Fibroblast of the aortic adventitia (primary cell): ENCODE measurements around the gene EML6. TPM values are rescaled to one million over a fixed set of nuclear protein-coding genes. Genes with fewer than 3 reads are reported as not detected.

Experiments used
- DNase-seq: peaks from one replicate; pipeline ENCODE4 v3.0.0-alpha.2; 2010; ENCODE audit warnings: low read depth
- H3K4me3 ChIP-seq: 2 replicates; pipeline ENCODE4 v1.5.1; 2011; ENCODE audit warnings: low read depth, mild to moderate bottlenecking, control low read depth, low read length, moderate library complexity
- CTCF ChIP-seq: IDR thresholded peaks from 2 replicates; pipeline ENCODE4 v1.5.1; 2011; ENCODE audit warnings: mild to moderate bottlenecking, low read length, control low read depth, inconsistent platforms; ENCODE audit not compliant: insufficient read depth
- total RNA-seq: library from RNA; depleted of rRNA; stranded (reverse); fragments of >200 nt; gene quantifications from 2 replicates; pipeline ENCODE4 v1.2.3, GENCODE V29; 2012; ENCODE audit warnings: low replicate concordance

Gene EML6
- total RNA-seq, 1 donor = 2.8 TPM

DNA sequence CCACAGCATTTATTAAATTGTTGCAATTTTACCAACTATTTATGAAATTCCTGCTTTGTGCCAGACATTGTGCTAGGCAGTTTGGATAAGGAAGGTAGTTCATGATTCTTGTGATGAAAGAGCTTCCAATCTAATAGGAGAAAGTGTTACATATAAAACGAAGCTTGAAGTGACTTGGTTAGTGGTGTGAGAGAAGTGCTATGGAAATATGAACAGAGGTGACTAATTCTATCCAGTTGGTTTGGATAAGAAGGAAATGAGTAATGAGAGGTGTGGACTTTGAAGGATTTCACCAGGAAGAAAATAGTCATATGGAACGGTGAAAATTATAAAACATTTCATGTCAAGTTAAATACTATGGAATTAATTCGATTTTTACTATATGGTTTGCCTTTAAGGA lies 48.6 kb downstream of the EML6 start:
- peak; percentile 74 for DNase-seq
- TF ChIP-seq CTCF = no peak
- no peak overlapping the region for H3K4me3 ChIP-seq

GRCh38 chr2:54772531-54772930 lies 49.1 kb downstream of the EML6 start:
- DNase-seq = no peak
- H3K4me3 ChIP-seq = no peak overlapping the region
- TF ChIP-seq CTCF = no peak

- H3K4me3 ChIP-seq = no peak overlapping the region
- DNase-seq = no peak
- no peak for TF ChIP-seq CTCF
These were observed 49.8 kb downstream of the EML6 start for GRCh38 chr2:54773233-54773632.

DNA sequence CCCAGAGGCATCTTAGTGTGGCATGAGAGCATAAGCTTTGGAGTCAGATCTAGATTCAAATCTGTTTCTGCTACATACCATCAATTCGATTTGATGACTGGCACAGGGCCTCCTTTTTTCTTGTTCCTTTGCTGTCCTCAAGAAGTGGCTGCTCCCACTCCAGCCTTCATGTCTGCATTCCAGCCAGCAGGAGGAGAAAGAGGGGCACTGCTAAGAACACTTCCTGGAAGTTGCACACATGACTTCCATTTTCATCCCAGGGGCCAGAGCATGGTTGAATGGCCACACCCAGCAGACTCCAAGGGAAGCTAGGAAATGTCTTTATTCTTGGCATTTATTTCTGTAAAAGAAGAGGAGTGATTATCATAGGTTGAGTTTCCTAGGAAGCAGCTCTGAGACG lies 50.4 kb downstream of the EML6 start:
- no peak for DNase-seq
- no peak overlapping the region for H3K4me3 ChIP-seq
- TF ChIP-seq CTCF = no peak

DNA sequence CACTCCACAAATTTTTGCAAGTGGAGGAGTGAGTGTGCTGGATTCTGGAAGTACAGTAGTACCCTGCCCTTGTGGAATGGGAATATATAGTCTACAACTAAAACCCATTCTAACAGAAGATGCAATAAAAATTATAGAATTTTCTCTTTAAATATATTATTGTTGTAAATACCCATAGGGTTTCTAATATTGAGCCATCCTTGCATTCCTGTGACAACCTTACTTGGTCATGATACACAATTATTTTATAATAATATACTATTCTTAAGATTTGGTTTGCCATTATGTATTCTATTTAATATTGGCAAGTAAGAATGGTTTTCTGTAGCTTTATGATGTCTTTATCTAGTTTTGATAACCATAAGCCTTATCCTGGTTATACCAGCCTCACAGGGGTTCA lies 52.2 kb downstream of the EML6 start:
- TF ChIP-seq CTCF = no peak
- no peak for DNase-seq
- H3K4me3 ChIP-seq = no peak overlapping the region

DNA sequence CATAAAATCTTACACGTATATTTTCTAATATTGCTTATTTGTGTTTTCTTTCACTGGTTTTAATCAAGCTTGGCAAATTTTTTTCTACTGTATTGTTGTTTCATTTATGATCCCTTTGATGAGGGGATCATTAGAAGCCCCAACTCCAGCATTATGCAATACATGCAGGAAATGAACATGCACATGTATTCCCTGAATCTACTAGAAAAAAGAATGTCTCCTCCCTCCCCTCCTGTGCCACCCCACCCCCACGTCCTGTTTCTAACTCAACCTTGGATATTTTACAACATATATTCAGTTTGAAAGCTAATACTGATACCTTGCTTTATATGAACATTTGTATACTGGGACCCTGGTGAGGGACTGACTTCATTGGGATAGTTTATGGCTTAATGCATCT lies 53.0 kb downstream of the EML6 start:
- TF ChIP-seq CTCF = no peak
- no peak overlapping the region for H3K4me3 ChIP-seq
- no peak for DNase-seq

DNA sequence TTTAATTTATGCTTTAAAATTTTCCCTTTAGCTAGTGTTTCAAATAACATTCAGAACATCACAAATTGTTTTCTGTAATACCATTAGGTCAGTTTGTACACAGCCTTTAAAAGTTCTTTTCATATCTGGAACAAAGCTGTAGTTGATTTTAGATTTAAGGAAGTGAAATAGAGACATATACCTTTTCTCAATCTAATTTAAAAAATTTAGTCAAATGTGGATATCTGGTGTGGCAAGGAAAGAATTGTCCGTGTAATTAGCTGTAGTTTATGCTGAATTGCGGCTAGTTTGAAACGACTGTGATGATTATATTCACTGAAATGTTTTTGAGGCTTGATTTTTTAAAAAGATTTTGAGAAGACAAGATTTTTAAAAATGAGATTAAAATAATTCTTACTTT lies 59.9 kb downstream of the EML6 start:
- TF ChIP-seq CTCF = no peak
- H3K4me3 ChIP-seq = no peak overlapping the region
- no peak for DNase-seq
